NCI-H1105 (cell line): Measurements from ENCODE around the gene MAP2K7.
A peak's percentile ranks its signal among the peaks of the same experiment; 100 is the strongest.
"Not testable (repeated sequence)": the region's sequence is repeated elsewhere in the genome, so short reads cannot be mapped to it uniquely, and the experiment has no call there.

Experiments used
- DNase-seq: peaks from one replicate; lab custom pipeline; 2025; lab: John Stamatoyannopoulos, UW

MAP2K7 gene

GRCh38 chr19:7908078-7908699 is 4.5 kb downstream of the MAP2K7 start:
- DNase-seq = no peak

GRCh38 chr19:7908742-7909461 is 5.2 kb downstream of the MAP2K7 start:
- no peak for DNase-seq

GRCh38 chr19:7909471-7910067 is 5.9 kb downstream of the MAP2K7 start:
- no peak for DNase-seq

GRCh38 chr19:7910321-7911161 is 6.9 kb downstream of the MAP2K7 start:
- DNase-seq = no peak

- DNase-seq = no peak
These were observed 7.9 kb downstream of the MAP2K7 start for GRCh38 chr19:7911508-7912143.

GRCh38 chr19:7912144-7912696 is 8.5 kb downstream of the MAP2K7 start:
- no peak for DNase-seq

GRCh38 chr19:7912697-7913564 is 9.3 kb downstream of the MAP2K7 start:
- DNase-seq = no peak

GRCh38 chr19:7913652-7914051 is 10.0 kb downstream of the MAP2K7 start:
- no peak for DNase-seq

- DNase-seq = no peak
These were observed 10.4 kb downstream of the MAP2K7 start for GRCh38 chr19:7914099-7914498.

GRCh38 chr19:7914598-7915045 is 10.9 kb downstream of the MAP2K7 start, which contains the start of gene TGFBR3L:
Gene TGFBR3L, plus strand, starts transcription at chr19:7914830.
- DNase-seq = no peak

GRCh38 chr19:7915250-7916102 is 11.8 kb downstream of the MAP2K7 start:
- no peak for DNase-seq

- DNase-seq = peak; percentile 16
These were observed 12.7 kb downstream of the MAP2K7 start for GRCh38 chr19:7916103-7916954.

GRCh38 chr19:7916955-7917266 is 13.2 kb downstream of the MAP2K7 start:
- DNase-seq = no peak

GRCh38 chr19:7917267-7918061 is 13.8 kb downstream of the MAP2K7 start:
- DNase-seq = peak; percentile 24

- DNase-seq = not testable (repeated sequence)
These were observed 14.5 kb downstream of the MAP2K7 start for GRCh38 chr19:7918062-7918614.

- no peak for DNase-seq
These were observed 15.1 kb downstream of the MAP2K7 start for GRCh38 chr19:7918615-7919421.
